ENCODE data around the gene RFTN1. TPM values are rescaled to one million over a fixed set of nuclear protein-coding genes. Genes with fewer than 3 reads are reported as not detected.

The RFTN1 gene
- total and polyA plus RNA-seq, 9 of the 15 experiments (the other 6 are each of a cell fraction or from before 2014, with no cell fraction given): 0.08 to 0.51 (median 0.11) TPM; not detected in 6

DNA sequence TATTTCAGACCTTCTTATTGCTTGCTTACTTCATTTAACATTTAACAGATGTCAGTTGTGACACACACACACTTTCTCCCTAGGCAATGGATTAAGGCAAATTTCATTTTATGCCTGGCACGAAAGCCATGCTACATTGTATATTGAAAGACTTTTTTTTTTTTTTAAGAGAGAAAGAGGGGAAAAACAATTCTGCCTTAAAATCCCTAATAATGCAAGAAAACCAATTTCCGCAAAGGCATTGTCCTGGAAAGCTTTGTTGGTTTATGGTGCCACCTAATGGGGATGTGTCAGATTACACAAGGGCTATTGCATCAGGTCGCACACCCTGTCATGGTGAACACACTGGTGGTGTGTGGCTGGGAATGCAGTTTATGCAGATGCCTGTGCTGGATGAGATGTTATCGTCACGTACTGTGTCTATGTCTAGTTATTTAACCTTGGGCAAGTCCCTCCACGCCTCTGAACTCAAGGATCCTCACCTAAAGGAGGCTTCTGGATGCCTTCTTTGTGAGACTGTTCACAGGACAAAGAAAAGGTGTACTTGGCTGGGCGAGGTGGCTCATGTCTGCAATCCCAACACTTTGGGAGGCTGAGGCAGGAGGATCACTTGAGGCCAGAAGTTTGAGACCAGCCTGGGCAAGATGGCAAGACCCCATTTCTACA, 37.3 kb upstream of the RFTN1 start (continued):
- 0 out of 4 replicates have a peak, but pooled peaks of 1 of the 2 experiments have one; percentile 58 for TF ChIP-seq RCOR1 (IDR thresholded peaks at IDR 0.05; ENCODE audit: borderline replicate concordance in 1 of 2, low read depth in 2 of 2, low read length in 2 of 2)
- TF ChIP-seq TEAD1 (CRISPR knock-in tag; IDR thresholded peaks at IDR 0.05): peak in 1 of 2 experiments; percentile 70; a peak in 2 of 4 replicates
- TF ChIP-seq ZEB2 (IDR thresholded peaks at IDR 0.05): no peak
- TF ChIP-seq, protein P1, sequence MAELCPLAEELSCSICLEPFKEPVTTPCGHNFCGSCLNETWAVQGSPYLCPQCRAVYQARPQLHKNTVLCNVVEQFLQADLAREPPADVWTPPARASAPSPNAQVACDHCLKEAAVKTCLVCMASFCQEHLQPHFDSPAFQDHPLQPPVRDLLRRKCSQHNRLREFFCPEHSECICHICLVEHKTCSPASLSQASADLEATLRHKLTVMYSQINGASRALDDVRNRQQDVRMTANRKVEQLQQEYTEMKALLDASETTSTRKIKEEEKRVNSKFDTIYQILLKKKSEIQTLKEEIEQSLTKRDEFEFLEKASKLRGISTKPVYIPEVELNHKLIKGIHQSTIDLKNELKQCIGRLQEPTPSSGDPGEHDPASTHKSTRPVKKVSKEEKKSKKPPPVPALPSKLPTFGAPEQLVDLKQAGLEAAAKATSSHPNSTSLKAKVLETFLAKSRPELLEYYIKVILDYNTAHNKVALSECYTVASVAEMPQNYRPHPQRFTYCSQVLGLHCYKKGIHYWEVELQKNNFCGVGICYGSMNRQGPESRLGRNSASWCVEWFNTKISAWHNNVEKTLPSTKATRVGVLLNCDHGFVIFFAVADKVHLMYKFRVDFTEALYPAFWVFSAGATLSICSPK (IDR thresholded peaks at IDR 0.05; ENCODE audit: borderline replicate concordance): no peak
- TF ChIP-seq GABPB2 (CRISPR knock-in tag; conservative IDR thresholded peaks at IDR 0.05): no peak
- TF ChIP-seq KAT8 (IDR thresholded peaks at IDR 0.05; ENCODE audit: low read depth): no peak
- TF ChIP-seq, protein P2, sequence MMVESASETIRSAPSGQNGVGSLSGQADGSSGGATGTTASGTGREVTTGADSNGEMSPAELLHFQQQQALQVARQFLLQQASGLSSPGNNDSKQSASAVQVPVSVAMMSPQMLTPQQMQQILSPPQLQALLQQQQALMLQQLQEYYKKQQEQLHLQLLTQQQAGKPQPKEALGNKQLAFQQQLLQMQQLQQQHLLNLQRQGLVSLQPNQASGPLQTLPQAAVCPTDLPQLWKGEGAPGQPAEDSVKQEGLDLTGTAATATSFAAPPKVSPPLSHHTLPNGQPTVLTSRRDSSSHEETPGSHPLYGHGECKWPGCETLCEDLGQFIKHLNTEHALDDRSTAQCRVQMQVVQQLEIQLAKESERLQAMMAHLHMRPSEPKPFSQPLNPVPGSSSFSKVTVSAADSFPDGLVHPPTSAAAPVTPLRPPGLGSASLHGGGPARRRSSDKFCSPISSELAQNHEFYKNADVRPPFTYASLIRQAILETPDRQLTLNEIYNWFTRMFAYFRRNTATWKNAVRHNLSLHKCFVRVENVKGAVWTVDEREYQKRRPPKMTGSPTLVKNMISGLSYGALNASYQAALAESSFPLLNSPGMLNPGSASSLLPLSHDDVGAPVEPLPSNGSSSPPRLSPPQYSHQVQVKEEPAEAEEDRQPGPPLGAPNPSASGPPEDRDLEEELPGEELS (CRISPR knock-in tag; IDR thresholded peaks at IDR 0.05; ENCODE audit: borderline replicate concordance): no peak
- TF ChIP-seq DIDO1 (tag; IDR thresholded peaks at IDR 0.05; ENCODE audit: low read depth): no peak
- no peak for TF ChIP-seq MXI1 (IDR thresholded peaks at IDR 0.05; ENCODE audit: low read depth, low read length)
- TF ChIP-seq NFATC3 (IDR thresholded peaks at IDR 0.05): no peak
- no peak for TF ChIP-seq RBM14 (IDR thresholded peaks at IDR 0.05; ENCODE audit: borderline replicate concordance, insufficient read depth, low read depth, low read length)
- no peak for TF ChIP-seq RBM39 (optimal IDR thresholded peaks at IDR 0.05; ENCODE audit: low read depth, low read length)
- no peak for TF ChIP-seq ZNF764 (CRISPR knock-in tag; IDR thresholded peaks at IDR 0.05; ENCODE audit: low read depth)
- TF ChIP-seq SP1 (CRISPR knock-in tag; IDR thresholded peaks at IDR 0.05): peak; percentile 34; the same call in 1 of the 2 replicates
- no peak for TF ChIP-seq NFYB (IDR thresholded peaks at IDR 0.05; ENCODE audit: extremely low read depth, insufficient read length)
- TF ChIP-seq MAFG (tag; conservative IDR thresholded peaks at IDR 0.05): no peak
